HG03571 (cell line): ENCODE results near the gene WDR37.
"Not testable (repeated sequence)": the region's sequence is repeated elsewhere in the genome, so short reads cannot be mapped to it uniquely, and the experiment has no call there.

Experiments used
- ATAC-seq: cut with Tn5 transposase; IDR thresholded peaks from one replicate; pipeline ENCODE4 v1.9.1; 2021; ENCODE audit not compliant: unreplicated experiment

The WDR37 gene

GRCh38 chr10:1149793-1150637 is 93.8 kb downstream of the WDR37 start:
- ATAC-seq, result no peak

- no peak for ATAC-seq
These were observed 94.4 kb downstream of the WDR37 start for GRCh38 chr10:1150638-1150955.

- ATAC-seq, result peak; percentile 55
These were observed 95.2 kb downstream of the WDR37 start for GRCh38 chr10:1151076-1152033.

GRCh38 chr10:1152386-1153250 is 96.4 kb downstream of the WDR37 start:
- no peak for ATAC-seq

GRCh38 chr10:1153251-1153763 is 97.1 kb downstream of the WDR37 start:
- ATAC-seq, result no peak

GRCh38 chr10:1153805-1154351 is 97.7 kb downstream of the WDR37 start:
- ATAC-seq, result no peak

- no peak for ATAC-seq
These were observed 98.5 kb downstream of the WDR37 start for GRCh38 chr10:1154531-1155295.

GRCh38 chr10:1155791-1156615 is 99.8 kb downstream of the WDR37 start:
- no peak for ATAC-seq

- no peak for ATAC-seq
These were observed 100.4 kb downstream of the WDR37 start for GRCh38 chr10:1156616-1156886.

- ATAC-seq, result no peak
These were observed 100.9 kb downstream of the WDR37 start for GRCh38 chr10:1156921-1157614.

- no peak for ATAC-seq
These were observed 101.4 kb downstream of the WDR37 start for GRCh38 chr10:1157615-1157933.

- ATAC-seq, result no peak
These were observed 101.9 kb downstream of the WDR37 start for GRCh38 chr10:1158066-1158465.

- ATAC-seq, result not testable (repeated sequence)
These were observed 102.4 kb downstream of the WDR37 start for GRCh38 chr10:1158536-1158935.

GRCh38 chr10:1159131-1160061 is 103.2 kb downstream of the WDR37 start:
- ATAC-seq, result no peak

GRCh38 chr10:1160561-1161314 is 104.6 kb downstream of the WDR37 start:
- no peak for ATAC-seq

- ATAC-seq, result not testable (repeated sequence)
These were observed 105.1 kb downstream of the WDR37 start for GRCh38 chr10:1161315-1161673.
